ENCODE results near the gene CPSF4. TPM values are rescaled to one million over a fixed set of nuclear protein-coding genes. Genes with fewer than 3 reads are reported as not detected.

Gene CPSF4
- total RNA-seq, 1 donor from 2014 or later, result 60.9 TPM

- no peak overlapping the region for H3K4me3 Mint-ChIP-seq
- H3K27me3 Mint-ChIP-seq, result no peaks in the 10 kb centered on the region
- ChIA-PET CTCF (no interaction called here), POLR2A (interaction anchor here (0.6 to 1.2 kb wide), 2 partner anchors 18 to 22 kb away, joined by 3 read pairs; no protein-coding TSS in a partner anchor)
- no peak for TF ChIP-seq CTCF (IDR thresholded peaks at IDR 0.05)
- no peaks in the 10 kb centered on the region for H3K9me3 Mint-ChIP-seq
- H3K4me1 Mint-ChIP-seq, result peaks cover 25% of the 10 kb centered on the region
- DNase-seq (no peak), ATAC-seq (ENCODE audit: low read depth) (no peak)
- intact Hi-C loops (cut with micrococcal nuclease), result no loop called here
- peak overlapping the region; percentile 24 for H3K27ac Mint-ChIP-seq
- peaks cover 88% of the 10 kb centered on the region for H3K36me3 Mint-ChIP-seq (ENCODE audit: low read depth)
Observed at GRCh38 chr7:99396418-99397296, 42.1 kb upstream of the CPSF4 start.

GRCh38 chr7:99397297-99397983 lies 41.3 kb upstream of the CPSF4 start:
- intact Hi-C loops (cut with micrococcal nuclease), result no loop called here
- CTCF ChIA-PET, result no interaction called here
- H3K9me3 Mint-ChIP-seq, result no peaks in the 10 kb centered on the region
- peaks cover 22% of the 10 kb centered on the region for H3K4me1 Mint-ChIP-seq
- H3K27ac Mint-ChIP-seq, result no peak overlapping the region
- no peak for ATAC-seq (ENCODE audit: low read depth)
- no peak for TF ChIP-seq CTCF (IDR thresholded peaks at IDR 0.05)
- no peak for DNase-seq
- H3K36me3 Mint-ChIP-seq (ENCODE audit: low read depth), result peaks cover 86% of the 10 kb centered on the region
- H3K27me3 Mint-ChIP-seq, result no peaks in the 10 kb centered on the region
- no peak overlapping the region for H3K4me3 Mint-ChIP-seq
- POLR2A ChIA-PET, result no interaction called here

GRCh38 chr7:99398891-99399445 lies 39.8 kb upstream of the CPSF4 start:
- DNase-seq, result no peak
- intact Hi-C loops (cut with micrococcal nuclease), result no loop called here
- Mint-ChIP-seq H3K36me3 (ENCODE audit: low read depth) (peaks cover 89% of the 10 kb centered on the region), H3K9me3 (no peaks in the 10 kb centered on the region), H3K4me3 (no peak overlapping the region), H3K4me1 (peaks cover 11% of the 10 kb centered on the region), H3K27me3 (no peaks in the 10 kb centered on the region), H3K27ac (peak overlapping the region; percentile 6)
- ChIA-PET POLR2A (interaction anchor here (0.6 to 2.9 kb wide), 5 partner anchors 8 to 715 kb away, joined by 3 to 18 read pairs (median 3); partner anchors contain the start of genes BUD31 and PDAP1), CTCF (interaction anchor here (1.1 kb wide), 1 partner anchor 10 kb away, joined by 3 read pairs; the partner anchor contains the start of genes BUD31 and PDAP1)
- ATAC-seq (ENCODE audit: low read depth), result no peak
- no peak for TF ChIP-seq CTCF (IDR thresholded peaks at IDR 0.05)

GRCh38 chr7:99399597-99399996 lies 39.1 kb upstream of the CPSF4 start:
- H3K27ac Mint-ChIP-seq, result peak overlapping the region; percentile 20
- peaks cover 89% of the 10 kb centered on the region for H3K36me3 Mint-ChIP-seq (ENCODE audit: low read depth)
- intact Hi-C loops (cut with micrococcal nuclease), result no loop called here
- ATAC-seq (ENCODE audit: low read depth), result no peak
- TF ChIP-seq CTCF (IDR thresholded peaks at IDR 0.05), result no peak
- H3K9me3 Mint-ChIP-seq, result no peaks in the 10 kb centered on the region
- CTCF ChIA-PET, result interaction anchor here (1.1 kb wide), 1 partner anchor 9 kb away, joined by 3 read pairs; the partner anchor contains the start of genes BUD31 and PDAP1
- no peak overlapping the region for H3K4me3 Mint-ChIP-seq
- no peaks in the 10 kb centered on the region for H3K27me3 Mint-ChIP-seq
- POLR2A ChIA-PET, result interaction anchor here (0.6 to 2.9 kb wide), 4 partner anchors 9 to 44 kb away, joined by 3 to 18 read pairs (median 3); partner anchors contain the start of genes BUD31 and PDAP1
- peaks cover 13% of the 10 kb centered on the region for H3K4me1 Mint-ChIP-seq
- DNase-seq, result no peak

All from activated B cell treated with CpG ODN at 0.5 μM for 24 hours (primary cell).